ENCODE data around the gene MYO18A.

DNA sequence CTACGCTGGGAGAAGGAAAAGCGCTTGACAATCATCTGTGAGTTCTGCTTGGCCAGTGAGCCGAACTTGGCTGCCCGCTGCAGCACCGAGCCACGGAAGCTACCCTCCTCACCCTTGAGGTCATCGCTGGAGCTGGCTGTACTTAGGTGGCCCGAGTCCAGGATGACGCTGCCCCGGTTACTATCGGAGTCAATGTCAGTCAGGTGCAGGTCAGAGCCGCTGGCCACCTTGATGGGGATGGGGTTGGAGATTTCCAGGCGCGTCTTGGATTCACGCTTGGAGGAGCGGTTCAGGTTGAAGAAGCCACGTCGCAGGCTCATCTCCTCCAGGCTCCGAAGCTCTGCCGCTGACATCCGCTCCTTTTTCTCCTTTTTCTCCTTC is 13.7 kb downstream of the MYO18A start:
- TF ChIP-seq EZH2phosphoT487 (IDR thresholded peaks at IDR 0.05; ENCODE audit: insufficient read depth, low read depth) (no peak), EZH2 (IDR thresholded peaks at IDR 0.05; ENCODE audit: insufficient read depth, poor library complexity, severe bottlenecking) (no peak)
